Breast epithelium (tissue), 4 donors: Measurements from ENCODE around the gene FERMT3. TPM values are rescaled to one million over a fixed set of nuclear protein-coding genes. Genes with fewer than 3 reads are reported as not detected.

Experiments
- DNase-seq, 2 donors: peaks; one replicate each; pipeline ENCODE4 v3.0.0-alpha.2; 2019; ENCODE audit warnings: low spot score in 2 of 2
- H3K27ac ChIP-seq, 2 donors: fragments of 200-600 bp; sonication (generic) in 1 of 2; one replicate each; pipeline ENCODE4 v1.5.1; 2016 to 2019; ENCODE audit warnings: mild to moderate bottlenecking in 1 of 2
- H3K27me3 ChIP-seq, 2 donors: fragments of 200-600 bp; sonication (generic) in 1 of 2; one replicate each; pipeline versions ENCODE4 v1.5.1 to v1.6.0; 2017 to 2019; ENCODE audit warnings: control low read depth in 1 of 2, mild to moderate bottlenecking in 1 of 2
- H3K36me3 ChIP-seq: fragments of 200-600 bp; one replicate; pipeline ENCODE4 v1.5.1; 2019
- H3K4me1 ChIP-seq, 2 donors: fragments of 200-600 bp; sonication (generic); one replicate each; pipeline ENCODE4 v1.5.1; 2016 to 2019; ENCODE audit warnings: control low read depth in 1 of 2
- H3K4me3 ChIP-seq, 3 donors: fragments of 200-600 bp; sonication (generic); 1 replicate in 2 of 3; 2 replicates in 1 of 3; pipeline ENCODE4 v1.5.1; 2016 to 2019; ENCODE audit warnings: mild to moderate bottlenecking in 3 of 3, moderate library complexity in 2 of 3
- H3K9me3 ChIP-seq, 2 donors: fragments of 200-600 bp; sonication (generic) in 1 of 2; one replicate each; pipeline ENCODE4 v1.5.1; 2016 to 2019; ENCODE audit warnings: control low read depth in 1 of 2
- POLR2A ChIP-seq: fragments of 450-650 bp; IDR thresholded peaks from one replicate; pipeline ENCODE4 v1.6.1; 2016; ENCODE audit warnings: antibody characterized with exemption, mild to moderate bottlenecking, moderate library complexity
- POLR2AphosphoS5 ChIP-seq, 3 donors: sonication (generic); formaldehyde crosslinking; IDR thresholded peaks; one replicate each; pipeline ENCODE4 v1.6.1; 2017; ENCODE audit warnings: antibody characterized with exemption in 3 of 3
- intact Hi-C: fragments of 100-400 bp; cut with DNase I; formaldehyde crosslinking; loops from one replicate; pipeline ENCODE4 v1.15.1; 2023; ENCODE audit warnings: low total_unique reads
- total RNA-seq, 3 donors: library from RNA; depleted of rRNA; stranded (reverse); fragments of >200 nt; gene quantifications; one replicate each; pipeline ENCODE4 v1.1.0, GENCODE V29; 2016
- TF ChIP-seq, protein P1 (sequence below), 3 donors: fragments of 450-650 bp; IDR thresholded peaks; one replicate each; pipeline ENCODE4 v1.5.1; 2016 to 2017; ENCODE audit warnings: antibody characterized with exemption in 3 of 3, mild to moderate bottlenecking in 3 of 3, moderate library complexity in 3 of 3

The FERMT3 gene
- total RNA-seq, 3 donors from 2014 or later = 14.0 to 42.2 (median 17.4) TPM

DNA sequence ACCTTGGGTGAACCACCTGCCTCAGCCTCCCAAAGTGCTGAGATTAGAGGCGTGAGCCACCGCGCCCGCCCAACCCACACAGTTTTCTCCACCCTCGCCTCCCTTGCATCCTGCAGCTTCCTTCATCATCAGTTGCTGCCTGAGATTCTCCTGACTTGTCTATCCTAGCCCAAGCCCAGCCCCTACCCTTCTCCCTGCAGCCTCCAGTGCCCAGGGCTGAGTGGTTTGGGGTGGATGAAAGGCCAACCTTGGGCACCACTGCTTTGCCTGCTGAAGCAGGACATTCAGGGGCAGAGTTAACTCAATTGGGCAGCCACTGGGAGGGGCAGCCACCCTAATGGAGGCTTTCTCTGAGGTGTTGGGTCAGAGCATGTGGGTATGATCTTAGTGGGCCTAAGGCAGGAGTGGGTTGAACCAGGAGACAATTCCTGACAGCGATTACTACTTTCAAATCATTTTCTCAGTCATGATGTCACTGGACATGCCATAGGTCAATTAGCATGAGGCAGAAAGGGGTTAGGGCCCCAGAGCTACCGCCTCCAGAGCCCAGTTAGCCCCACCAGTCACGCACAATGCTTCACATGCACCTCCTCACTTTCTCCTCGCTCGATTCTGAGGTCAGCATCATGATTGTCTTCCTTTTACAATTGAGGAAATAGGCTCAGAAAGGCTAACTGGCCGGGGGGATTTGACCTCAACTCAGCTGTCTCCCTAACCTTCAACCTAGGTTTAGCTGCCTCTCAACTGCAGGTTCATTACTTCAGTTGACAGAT is 33.3 kb downstream of the FERMT3 start:
- no peak for DNase-seq
- H3K36me3 ChIP-seq = no peaks in the 10 kb centered on the region
- no peaks in the 10 kb centered on the region for H3K9me3 ChIP-seq
- H3K4me3 ChIP-seq = peak overlapping the region; percentile 83 to 92 (median 87)
- peak overlapping the region; percentile 100 for H3K27ac ChIP-seq
- intact Hi-C loops = no loop called here
- peaks cover 4 to 13% of the 10 kb centered on the region in 2 donors for H3K4me1 ChIP-seq
- H3K27me3 ChIP-seq = no peaks in the 10 kb centered on the region
- no peak for TF ChIP-seq POLR2A
- TF ChIP-seq POLR2AphosphoS5 (IDR thresholded peaks at IDR 0.05) = no peak
- TF ChIP-seq, protein P1, sequence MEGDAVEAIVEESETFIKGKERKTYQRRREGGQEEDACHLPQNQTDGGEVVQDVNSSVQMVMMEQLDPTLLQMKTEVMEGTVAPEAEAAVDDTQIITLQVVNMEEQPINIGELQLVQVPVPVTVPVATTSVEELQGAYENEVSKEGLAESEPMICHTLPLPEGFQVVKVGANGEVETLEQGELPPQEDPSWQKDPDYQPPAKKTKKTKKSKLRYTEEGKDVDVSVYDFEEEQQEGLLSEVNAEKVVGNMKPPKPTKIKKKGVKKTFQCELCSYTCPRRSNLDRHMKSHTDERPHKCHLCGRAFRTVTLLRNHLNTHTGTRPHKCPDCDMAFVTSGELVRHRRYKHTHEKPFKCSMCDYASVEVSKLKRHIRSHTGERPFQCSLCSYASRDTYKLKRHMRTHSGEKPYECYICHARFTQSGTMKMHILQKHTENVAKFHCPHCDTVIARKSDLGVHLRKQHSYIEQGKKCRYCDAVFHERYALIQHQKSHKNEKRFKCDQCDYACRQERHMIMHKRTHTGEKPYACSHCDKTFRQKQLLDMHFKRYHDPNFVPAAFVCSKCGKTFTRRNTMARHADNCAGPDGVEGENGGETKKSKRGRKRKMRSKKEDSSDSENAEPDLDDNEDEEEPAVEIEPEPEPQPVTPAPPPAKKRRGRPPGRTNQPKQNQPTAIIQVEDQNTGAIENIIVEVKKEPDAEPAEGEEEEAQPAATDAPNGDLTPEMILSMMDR (IDR thresholded peaks at IDR 0.05) = no peak

- Histone ChIP-seq H3K4me3 (peak within 1 kb of the TSS; percentile 83 to 92 (median 87)), H3K9me3 (no peaks in the 10 kb centered on the region), H3K27ac (peak within 1 kb of the TSS; percentile 100), H3K36me3 (no peaks in the 10 kb centered on the region), H3K27me3 (no peaks in the 10 kb centered on the region), H3K4me1 (peaks cover 4 to 13% of the 10 kb centered on the region in 2 donors)
- DNase-seq = peak; percentile 96 to 98
- TF ChIP-seq, protein P1 (IDR thresholded peaks at IDR 0.05) = no peak
- TF ChIP-seq POLR2AphosphoS5 (IDR thresholded peaks at IDR 0.05) (peak; percentile 85 to 98 (median 95)), POLR2A (peak; percentile 81)
- intact Hi-C loops = no loop called here
Measured at GRCh38 chr11:64240435-64241240, 34.1 kb downstream of the FERMT3 start, which contains the start of gene FKBP2. Gene FKBP2 (plus strand): TSS chr11:64241095. CDS start chr11:64242388, 1,293 bp downstream.

DNA sequence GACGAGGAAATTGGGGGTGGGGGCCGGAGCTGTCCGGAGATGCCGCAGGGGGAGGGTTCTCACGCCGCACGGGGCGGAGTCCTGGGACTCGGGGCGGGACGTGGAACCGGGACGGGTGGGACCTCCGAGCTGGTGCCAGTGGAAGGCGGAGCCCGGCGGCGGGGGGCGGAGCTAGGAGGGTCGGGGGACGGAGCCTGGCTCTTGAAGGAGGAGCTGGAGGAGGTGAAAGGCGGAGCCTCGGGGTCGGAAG is 34.6 kb downstream of the FERMT3 start:
- DNase-seq = peak in 1 of 2 donors; percentile 99
- intact Hi-C loops = no loop called here
- TF ChIP-seq POLR2A (no peak), POLR2AphosphoS5 (IDR thresholded peaks at IDR 0.05) (no peak)
- TF ChIP-seq, protein P1 (IDR thresholded peaks at IDR 0.05) = no peak
- Histone ChIP-seq H3K27ac (peak overlapping the region; percentile 100), H3K36me3 (no peaks in the 10 kb centered on the region), H3K27me3 (no peaks in the 10 kb centered on the region), H3K9me3 (no peaks in the 10 kb centered on the region), H3K4me1 (peaks cover 4 to 12% of the 10 kb centered on the region in 2 donors), H3K4me3 (peak overlapping the region; percentile 83 to 92 (median 87))

GRCh38 chr11:64241491-64242374 is 35.2 kb downstream of the FERMT3 start:
- intact Hi-C loops = no loop called here
- Histone ChIP-seq H3K4me1 (peaks cover 4 to 12% of the 10 kb centered on the region in 2 donors), H3K36me3 (no peaks in the 10 kb centered on the region), H3K27ac (peak overlapping the region; percentile 100), H3K9me3 (no peaks in the 10 kb centered on the region), H3K27me3 (no peaks in the 10 kb centered on the region), H3K4me3 (peak overlapping the region; percentile 83 to 92 (median 87))
- peak; percentile 61 to 100 for DNase-seq
- TF ChIP-seq, protein P1 (IDR thresholded peaks at IDR 0.05) = peak in 1 of 3 donors; percentile 8
- TF ChIP-seq POLR2A (no peak), POLR2AphosphoS5 (IDR thresholded peaks at IDR 0.05) (peak in 2 of 3 donors; percentile 28 to 52)
